Hepatocyte (in vitro differentiated cells): ENCODE results near the gene PHF11. TPM values are rescaled to one million over a fixed set of nuclear protein-coding genes. Genes with fewer than 3 reads are reported as not detected.

Experiments
- DNase-seq: peaks from one replicate; pipeline ENCODE4 v3.0.0-alpha.2; 2016; ENCODE audit warnings: low spot score
- H2AFZ ChIP-seq: fragments of 200-600 bp; sonication (generic); 2 replicates; pipeline ENCODE4 v1.6.0; 2016; ENCODE audit warnings: antibody characterized with exemption, mild to moderate bottlenecking
- H3K27ac ChIP-seq: fragments of 200-600 bp; sonication (generic); 2 replicates; pipeline ENCODE4 v1.5.1; 2016; ENCODE audit warnings: mild to moderate bottlenecking
- H3K27me3 ChIP-seq: fragments of 200-600 bp; sonication (generic); 2 replicates; pipeline ENCODE4 v1.6.1; 2016
- H3K36me3 ChIP-seq: fragments of 200-600 bp; sonication (generic); replicated peaks from 2 replicates; pipeline ENCODE4 v1.5.1; 2016; ENCODE audit warnings: low read depth; ENCODE audit not compliant: insufficient read depth
- H3K4me1 ChIP-seq: fragments of 200-600 bp; sonication (generic); 2 replicates; pipeline ENCODE4 v1.5.1; 2016; ENCODE audit warnings: mild to moderate bottlenecking, moderate library complexity; ENCODE audit not compliant: insufficient read depth
- H3K4me2 ChIP-seq: fragments of 200-600 bp; sonication (generic); 2 replicates; pipeline ENCODE4 v1.6.0; 2016
- H3K4me3 ChIP-seq: fragments of 200-600 bp; sonication (generic); 2 replicates; pipeline ENCODE4 v1.5.1; 2016; ENCODE audit warnings: mild to moderate bottlenecking
- H3K79me2 ChIP-seq: fragments of 200-600 bp; sonication (generic); 2 replicates; pipeline ENCODE4 v1.6.0; 2017; ENCODE audit warnings: mild to moderate bottlenecking
- H3K9me2 ChIP-seq: fragments of 200-600 bp; sonication (generic); replicated peaks from 2 replicates; pipeline ENCODE4 v1.6.0; 2017; ENCODE audit warnings: mild to moderate bottlenecking; ENCODE audit not compliant: insufficient read depth
- H3K9me3 ChIP-seq: fragments of 200-600 bp; sonication (generic); 2 replicates; pipeline ENCODE4 v1.5.1; 2016; ENCODE audit warnings: low read depth, mild to moderate bottlenecking
- H4K20me1 ChIP-seq: fragments of 200-600 bp; sonication (generic); 2 replicates; pipeline ENCODE4 v1.6.0; 2016; ENCODE audit warnings: mild to moderate bottlenecking; ENCODE audit not compliant: insufficient read depth, poor library complexity, severe bottlenecking
- CTCF ChIP-seq: fragments of 200-600 bp; sonication (generic); IDR thresholded peaks from 2 replicates; pipeline ENCODE4 v1.5.1; 2016; ENCODE audit warnings: antibody characterized with exemption, mild to moderate bottlenecking; ENCODE audit not compliant: poor library complexity
- EZH2 ChIP-seq: fragments of 200-600 bp; sonication (generic); IDR thresholded peaks from 2 replicates; pipeline ENCODE4 v1.6.1; 2016; ENCODE audit warnings: antibody characterized with exemption, mild to moderate bottlenecking, borderline replicate concordance
- EZH2phosphoT487 ChIP-seq: fragments of 200-600 bp; sonication (generic); IDR thresholded peaks from one replicate; pipeline ENCODE4 v1.6.1; 2018; ENCODE audit warnings: antibody characterized with exemption, mild to moderate bottlenecking, low read depth, moderate library complexity; ENCODE audit not compliant: unreplicated experiment, severe bottlenecking
- WGBS: methylation state at CpG from one replicate; pipeline ENCODE4 v1.1.6; 2016; ENCODE audit warnings: low lambda C conversion rate; ENCODE audit errors: missing lambda C conversion rate; 5-methylcytosine and 5-hydroxymethylcytosine counted together
- polyA plus RNA-seq: library from polyadenylated mRNA; unstranded; fragments of >200 nt; fragmentation: Nextera tagmentation; extraction: Ambion mirVana; gene quantifications from 2 replicates; pipeline ENCODE4 v1.2.1, GENCODE V29; 2016
- total RNA-seq: library from RNA; depleted of rRNA; stranded (reverse); fragments of >200 nt; gene quantifications from 2 replicates; pipeline ENCODE4 v1.2.3, GENCODE V29; 2014

PHF11 gene
- total and polyA plus RNA-seq, 2 experiments from 2014 or later: 14.4 to 17.7 TPM

GRCh38 chr13:49450105-49450819 lies 45.5 kb upstream of the PHF11 start:
- no peak overlapping the region for H3K4me3 ChIP-seq
- no peak for TF ChIP-seq EZH2
- no peak for TF ChIP-seq CTCF
- TF ChIP-seq EZH2phosphoT487: no peak
- no peak overlapping the region for H3K27ac ChIP-seq
- H3K9me3 ChIP-seq: no peaks in the 10 kb centered on the region
- DNase-seq: no peak
- H3K36me3 ChIP-seq: no peaks in the 10 kb centered on the region
- H3K4me2 ChIP-seq: no peak overlapping the region
- H2AFZ ChIP-seq: no peak overlapping the region
- peaks cover 21% of the 10 kb centered on the region for H3K4me1 ChIP-seq
- H3K79me2 ChIP-seq: peaks cover 60% of the 10 kb centered on the region
- no peaks in the 10 kb centered on the region for H3K27me3 ChIP-seq
- H3K9me2 ChIP-seq: no peaks in the 10 kb centered on the region
- WGBS: 90% methylated on average over 3 of the region's 3 CpGs
- no peaks in the 10 kb centered on the region for H4K20me1 ChIP-seq

- no peak for TF ChIP-seq EZH2phosphoT487
- no peak for TF ChIP-seq CTCF
- TF ChIP-seq EZH2: no peak
- H3K27ac ChIP-seq: no peak overlapping the region
- WGBS: 97% methylated on average over 8 of the region's 8 CpGs
Observed at GRCh38 chr13:49452725-49453457, 42.9 kb upstream of the PHF11 start.

GRCh38 chr13:49453465-49453864 lies 42.3 kb upstream of the PHF11 start:
- no peak overlapping the region for H3K4me3 ChIP-seq
- H4K20me1 ChIP-seq: no peaks in the 10 kb centered on the region
- no peak overlapping the region for H3K27ac ChIP-seq
- no peaks in the 10 kb centered on the region for H3K9me3 ChIP-seq
- 97% methylated on average over 7 of the region's 7 CpGs for WGBS
- TF ChIP-seq EZH2phosphoT487: no peak
- TF ChIP-seq CTCF: no peak
- TF ChIP-seq EZH2: no peak
- DNase-seq: no peak
- peaks cover 33% of the 10 kb centered on the region for H3K79me2 ChIP-seq
- H3K27me3 ChIP-seq: no peaks in the 10 kb centered on the region
- no peaks in the 10 kb centered on the region for H3K9me2 ChIP-seq
- H3K4me1 ChIP-seq: peaks cover 9% of the 10 kb centered on the region
- H3K4me2 ChIP-seq: no peak overlapping the region
- H3K36me3 ChIP-seq: no peaks in the 10 kb centered on the region
- H2AFZ ChIP-seq: no peak overlapping the region

More at GRCh38 chr13:49452725-49453457, 42.9 kb upstream of the PHF11 start:
- no peak overlapping the region for H3K4me3 ChIP-seq
- no peaks in the 10 kb centered on the region for H3K9me3 ChIP-seq
- no peaks in the 10 kb centered on the region for H3K9me2 ChIP-seq
- no peaks in the 10 kb centered on the region for H4K20me1 ChIP-seq
- no peaks in the 10 kb centered on the region for H3K36me3 ChIP-seq
- no peak for DNase-seq
- no peak overlapping the region for H3K4me2 ChIP-seq
- peaks cover 14% of the 10 kb centered on the region for H3K4me1 ChIP-seq
- H3K79me2 ChIP-seq: peaks cover 38% of the 10 kb centered on the region
- H2AFZ ChIP-seq: no peak overlapping the region
- H3K27me3 ChIP-seq: no peaks in the 10 kb centered on the region
